PC-3 (cell line): Measurements from ENCODE around the gene VIM. TPM values are rescaled to one million over a fixed set of nuclear protein-coding genes. Genes with fewer than 3 reads are reported as not detected.

ENCODE experiments used
- ATAC-seq: fragments of 200-7000 bp; cut with Tn5 transposase; 2 replicates; pipeline ENCODE4 v1.9.1; 2020; ENCODE audit warnings: mild to moderate bottlenecking, moderate library complexity
- BruUV-seq: library from RNA; stranded (reverse); fragments of 400-500 nt; replicated peaks from 2 replicates; lab custom pipeline; 2021; lab: Mats Ljungman, UMichigan
- CTCF ChIA-PET: fragments of 300-600 bp; sonication (Branson Sonifier 250); formaldehyde crosslinking; loops from one replicate; lab custom pipeline; 2022; ENCODE audit warnings: antibody characterized with exemption; lab: Charles Lee
- POLR2A ChIA-PET: fragments of 300-600 bp; sonication (Branson Sonifier 250); formaldehyde crosslinking; loops from one replicate; lab custom pipeline; 2022; ENCODE audit warnings: antibody characterized with exemption; ENCODE audit not compliant: unreplicated experiment; lab: Charles Lee
- DNase-seq: peaks from one replicate; pipeline ENCODE4 v3.0.0-alpha.2; 2015
- H2AFZ ChIP-seq: fragments of 300-600 bp; sonication (generic); 2 replicates; pipeline ENCODE4 v1.6.0; 2016; ENCODE audit warnings: antibody characterized with exemption, low read length
- H3F3A ChIP-seq: fragments of 300-600 bp; sonication (generic); one replicate; pipeline ENCODE4 v1.6.0; 2017; ENCODE audit warnings: antibody characterized with exemption, low read length, control low read depth, mild to moderate bottlenecking; ENCODE audit not compliant: unreplicated experiment
- H3K27ac ChIP-seq: fragments of 300-600 bp; sonication (generic); 2 replicates; pipeline ENCODE4 v1.5.1; 2016; ENCODE audit warnings: mild to moderate bottlenecking, low read length
- H3K27me3 ChIP-seq: fragments of 300-600 bp; sonication (generic); 2 replicates; pipeline ENCODE4 v1.6.1; 2016; ENCODE audit warnings: low read length, mixed read lengths
- H3K36me3 ChIP-seq: fragments of 300-600 bp; sonication (generic); 2 replicates; pipeline ENCODE4 v1.6.1; 2016; ENCODE audit warnings: low read depth, mixed run types, low read length, mixed read lengths
- H3K4me1 ChIP-seq: fragments of 300-600 bp; sonication (generic); 2 replicates; pipeline ENCODE4 v1.5.1; 2016; ENCODE audit warnings: low read length; ENCODE audit not compliant: insufficient read depth
- H3K4me2 ChIP-seq: fragments of 300-600 bp; sonication (generic); 2 replicates; pipeline ENCODE4 v1.6.0; 2016; ENCODE audit warnings: low read length
- H3K4me3 ChIP-seq: fragments of 300-600 bp; sonication (generic); 2 replicates; pipeline ENCODE4 v1.5.1; 2016; ENCODE audit warnings: mild to moderate bottlenecking, low read length, mixed read lengths
- H3K79me2 ChIP-seq: fragments of 300-600 bp; sonication (generic); 2 replicates; pipeline ENCODE4 v1.6.1; 2017; ENCODE audit warnings: low read length, mixed read lengths
- H3K9ac ChIP-seq: fragments of 300-600 bp; sonication (generic); 2 replicates; pipeline ENCODE4 v1.6.0; 2016; ENCODE audit warnings: mild to moderate bottlenecking, low read length
- H3K9me2 ChIP-seq: fragments of 300-600 bp; sonication (generic); replicated peaks from 2 replicates; pipeline ENCODE4 v1.6.1; 2016; ENCODE audit warnings: mixed run types, low read length, mixed read lengths
- H3K9me3 ChIP-seq: fragments of 300-600 bp; sonication (generic); 2 replicates; pipeline ENCODE4 v1.6.1; 2016; ENCODE audit warnings: low read length, mixed read lengths
- H4K20me1 ChIP-seq: fragments of 300-600 bp; sonication (generic); 2 replicates; pipeline ENCODE4 v1.6.1; 2016; ENCODE audit warnings: low read length, mixed read lengths
- CTCF ChIP-seq: fragments of 300-600 bp; sonication (generic); conservative IDR thresholded peaks from 2 replicates; pipeline ENCODE4 v1.5.1; 2017; ENCODE audit warnings: antibody characterized with exemption, low read depth, mild to moderate bottlenecking, low read length
- EZH2 ChIP-seq: fragments of 300-600 bp; sonication (generic); IDR thresholded peaks from one replicate; pipeline ENCODE4 v1.6.1; 2017; ENCODE audit warnings: antibody characterized with exemption, mild to moderate bottlenecking, low read length; ENCODE audit not compliant: unreplicated experiment
- EZH2phosphoT487 ChIP-seq: fragments of 300-600 bp; sonication (generic); IDR thresholded peaks from 2 replicates; pipeline ENCODE4 v1.6.1; 2018; ENCODE audit warnings: mild to moderate bottlenecking, antibody characterized with exemption, low read length, borderline replicate concordance
- intact Hi-C: fragments of 100-400 bp; cut with micrococcal nuclease; formaldehyde crosslinking; loops from 2 replicates; pipeline ENCODE4 v1.9.0; 2023
- total RNA-seq: library from RNA; depleted of rRNA; stranded (reverse); fragments of >200 nt; gene quantifications from 2 replicates; pipeline ENCODE4 v1.2.3, GENCODE V29; 2014

Gene VIM
- total RNA-seq, 1 experiment from 2014 or later, result 469 TPM

GRCh38 chr10:17213646-17214349, 14.2 kb upstream of the VIM start:
- DNase-seq (peak; percentile 61), ATAC-seq (peak; percentile 43)
- Histone ChIP-seq H3K4me2 (peak overlapping the region; percentile 79), H3K27me3 (no peaks in the 10 kb centered on the region), H3F3A (peaks cover 9% of the 10 kb centered on the region), H3K79me2 (no peaks in the 10 kb centered on the region), H3K9ac (peak overlapping the region; percentile 83), H3K9me2 (no peaks in the 10 kb centered on the region), H2AFZ (no peak overlapping the region), H3K36me3 (no peaks in the 10 kb centered on the region), H3K4me3 (no peak overlapping the region), H3K4me1 (peaks cover 60% of the 10 kb centered on the region), H3K27ac (peak overlapping the region; percentile 99), H3K9me3 (no peaks in the 10 kb centered on the region), H4K20me1 (no peaks in the 10 kb centered on the region)
- TF ChIP-seq EZH2phosphoT487 (no peak), EZH2 (no peak), CTCF (no peak)
- ChIA-PET CTCF (interaction anchor here (0.6 kb wide), 1 partner anchor 560 kb away, joined by 4 read pairs; no protein-coding TSS in a partner anchor), POLR2A (interaction anchor here (0.6 to 1.3 kb wide), 2 partner anchors 16 to 22 kb away, joined by 3 to 7 read pairs; no protein-coding TSS in a partner anchor)
- BruUV-seq, result no TSS peak
- intact Hi-C loops, result loop anchor here (2.0 kb wide), 1 partner anchor 13 kb away; the partner anchor contains the start of gene TRDMT1

- H3K4me2 ChIP-seq, result peak overlapping the region; percentile 79
Observed at GRCh38 chr10:17214526-17214925, 13.5 kb upstream of the VIM start.

More at GRCh38 chr10:17214526-17214925, 13.5 kb upstream of the VIM start:
- Histone ChIP-seq H3K4me1 (peaks cover 60% of the 10 kb centered on the region), H3K27ac (peak overlapping the region; percentile 99), H4K20me1 (no peaks in the 10 kb centered on the region), H3K79me2 (no peaks in the 10 kb centered on the region), H3K9ac (peak overlapping the region; percentile 83), H3K9me3 (no peaks in the 10 kb centered on the region), H3K27me3 (no peaks in the 10 kb centered on the region), H3K4me3 (peak overlapping the region; percentile 4), H3K9me2 (no peaks in the 10 kb centered on the region), H3F3A (peaks cover 9% of the 10 kb centered on the region), H3K36me3 (no peaks in the 10 kb centered on the region), H2AFZ (peak overlapping the region; percentile 65)
- intact Hi-C loops, result loop anchor here (2.0 kb wide), 1 partner anchor 14 kb away; the partner anchor contains the start of gene TRDMT1
- DNase-seq, result no peak
- TF ChIP-seq EZH2phosphoT487 (no peak), CTCF (no peak), EZH2 (no peak)
- no TSS peak for BruUV-seq
- ChIA-PET CTCF (interaction anchor here (0.6 kb wide), 1 partner anchor 561 kb away, joined by 4 read pairs; no protein-coding TSS in a partner anchor), POLR2A (interaction anchor here (0.6 to 1.8 kb wide), 4 partner anchors 15 to 22 kb away, joined by 3 to 9 read pairs (median 6); no protein-coding TSS in a partner anchor)
- no peak for ATAC-seq
